H1 (cell line): ENCODE measurements around the gene LHPP. TPM values are rescaled to one million over a fixed set of nuclear protein-coding genes. Genes with fewer than 3 reads are reported as not detected.

Source experiments
- CTCF ChIA-PET: fragments of 300-600 bp; sonication (Branson Sonifier 250); formaldehyde crosslinking; loops from one replicate; lab custom pipeline; 2021; ENCODE audit not compliant: partially characterized antibody; lab: Charles Lee
- POLR2A ChIA-PET: fragments of 300-600 bp; sonication (Branson Sonifier 250); formaldehyde crosslinking; loops from one replicate; lab custom pipeline; 2021; ENCODE audit warnings: inconsistent platforms; ENCODE audit not compliant: partially characterized antibody; lab: Charles Lee
- DNase-seq, 2 experiments: peaks; one replicate each; pipeline versions ENCODE4 v3.0.0 to v3.0.0-alpha.2; 2010 to 2022; ENCODE audit warnings: low spot score in 2 of 2, low read depth in 1 of 2, mixed read lengths in 1 of 2
- FAIRE-seq: peaks from 2 replicates; lab custom pipeline; 2011; peaks lifted over from hg19 to GRCh38; lab: Jason Lieb, UNC
- H2AFZ ChIP-seq: 2 replicates; pipeline ENCODE4 v1.8.1; 2012; ENCODE audit warnings: low read length, inconsistent platforms
- H2AK5ac ChIP-seq: 2 replicates; pipeline ENCODE4 v1.6.1; 2013; ENCODE audit warnings: low read depth, low read length
- H2BK120ac ChIP-seq: replicated peaks from 2 replicates; pipeline ENCODE3; 2013; ENCODE audit warnings: low read depth, low read length, inconsistent platforms
- H2BK12ac ChIP-seq: 2 replicates; pipeline ENCODE4 v1.6.1; 2013; ENCODE audit warnings: low read depth, low read length
- H2BK15ac ChIP-seq: 2 replicates; pipeline ENCODE4 v1.6.1; 2013; ENCODE audit warnings: low read length
- H2BK20ac ChIP-seq: 2 replicates; pipeline ENCODE4 v1.6.1; 2013; ENCODE audit warnings: low read length
- H2BK5ac ChIP-seq: 2 replicates; pipeline ENCODE4 v1.6.1; 2013; ENCODE audit warnings: low read depth, low read length
- H3K14ac ChIP-seq: 2 replicates; pipeline ENCODE4 v1.6.1; 2013; ENCODE audit warnings: inconsistent platforms; ENCODE audit not compliant: insufficient read length
- H3K18ac ChIP-seq: 2 replicates; pipeline ENCODE4 v1.6.1; 2013; ENCODE audit warnings: low read length; ENCODE audit errors: extremely low read depth
- H3K23ac ChIP-seq: 2 replicates; pipeline ENCODE4 v1.6.1; 2013; ENCODE audit warnings: inconsistent platforms; ENCODE audit not compliant: insufficient read length
- H3K23me2 ChIP-seq: 2 replicates; pipeline ENCODE4 v1.6.1; 2013; ENCODE audit warnings: low read depth, low read length
- H3K27ac ChIP-seq: 2 replicates; pipeline ENCODE4 v1.6.1; 2011; ENCODE audit warnings: low read depth, low read length, inconsistent platforms
- H3K27me3 ChIP-seq, 4 experiments: replicated peaks in 1 of 4; 1 replicate in 1 of 4; 2 replicates in 3 of 4; pipeline versions ENCODE4 v1.6.1 to v1.8.1; 2011 to 2013; ENCODE audit warnings: low read length in 3 of 4, mild to moderate bottlenecking in 3 of 4, inconsistent platforms in 2 of 4, mixed read lengths in 2 of 4, moderate library complexity in 1 of 4; ENCODE audit not compliant: control insufficient read depth in 3 of 4, insufficient read depth in 3 of 4; ENCODE audit errors: extremely low read depth in 1 of 4
- H3K36me3 ChIP-seq, 4 experiments: 2 replicates each; pipeline versions ENCODE4 v1.6.1 to v1.8.1; 2011 to 2013; ENCODE audit warnings: mild to moderate bottlenecking in 4 of 4, low read length in 3 of 4, moderate library complexity in 2 of 4, control low read depth in 1 of 4, inconsistent platforms in 1 of 4; ENCODE audit not compliant: insufficient read depth in 4 of 4, control insufficient read depth in 2 of 4
- H3K4ac ChIP-seq: replicated peaks from 2 replicates; pipeline ENCODE3; 2013; ENCODE audit warnings: low read length, low read depth, mixed read lengths, inconsistent platforms; ENCODE audit not compliant: insufficient read length
- H3K4me1 ChIP-seq, 4 experiments: replicated peaks in 1 of 4; 1 replicate in 1 of 4; 2 replicates in 3 of 4; pipeline versions ENCODE4 v1.6.1 to v1.8.1; 2011 to 2013; ENCODE audit warnings: low read length in 3 of 4, inconsistent platforms in 2 of 4, mixed read lengths in 1 of 4; ENCODE audit not compliant: insufficient read depth in 4 of 4, control insufficient read depth in 3 of 4
- H3K4me2 ChIP-seq, 2 experiments: 2 replicates each; pipeline versions ENCODE4 v1.6.1 to v1.8.1; 2011 to 2013; ENCODE audit warnings: low read depth in 2 of 2, low read length in 2 of 2, control low read depth in 1 of 2, inconsistent platforms in 1 of 2, mild to moderate bottlenecking in 1 of 2; ENCODE audit not compliant: insufficient read depth in 1 of 2
- H3K4me3 ChIP-seq, 4 experiments: fragments of 200-600, 300-600 bp in 1 of 4; sonication (generic), shearing (Covaris generic), sonication (Bioruptor Twin) in 1 of 4; 2 replicates each; pipeline versions ENCODE4 v1.5.1 to v1.8.1; 2011 to 2016; ENCODE audit warnings: low read length in 4 of 4, low read depth in 3 of 4, control low read depth in 2 of 4, inconsistent platforms in 2 of 4, mild to moderate bottlenecking in 2 of 4, mixed read lengths in 1 of 4, moderate library complexity in 1 of 4; ENCODE audit not compliant: insufficient read depth in 2 of 4; ENCODE audit errors: extremely low read depth in 1 of 4
- H3K56ac ChIP-seq: replicated peaks from 2 replicates; pipeline ENCODE3; 2013; ENCODE audit warnings: low read depth, mild to moderate bottlenecking, mixed read lengths, low read length, inconsistent platforms; ENCODE audit not compliant: insufficient read length
- H3K79me1 ChIP-seq: 2 replicates; pipeline ENCODE4 v1.6.1; 2013; ENCODE audit warnings: low read depth, low read length, control low read depth
- H3K79me2 ChIP-seq, 2 experiments: 2 replicates each; pipeline versions ENCODE4 v1.6.1 to v1.8.1; 2012 to 2013; ENCODE audit warnings: low read length in 2 of 2, mild to moderate bottlenecking in 2 of 2, inconsistent platforms in 1 of 2; ENCODE audit not compliant: insufficient read depth in 2 of 2, control insufficient read depth in 1 of 2
- H3K9ac ChIP-seq, 4 experiments: replicated peaks in 1 of 4; 1 replicate in 1 of 4; 2 replicates in 3 of 4; pipeline versions ENCODE4 v1.6.1 to v1.8.1; 2011 to 2013; ENCODE audit warnings: low read depth in 3 of 4, low read length in 3 of 4, control low read depth in 2 of 4, mild to moderate bottlenecking in 2 of 4, moderate library complexity in 2 of 4, inconsistent platforms in 1 of 4; ENCODE audit errors: extremely low read depth in 1 of 4
- H3K9me3 ChIP-seq, 2 experiments: 2 replicates each; pipeline versions ENCODE4 v1.6.1 to v1.8.1; 2012 to 2013; ENCODE audit warnings: mild to moderate bottlenecking in 2 of 2, moderate library complexity in 2 of 2, control low read depth in 1 of 2, inconsistent platforms in 1 of 2, low read depth in 1 of 2, low read length in 1 of 2, mixed read lengths in 1 of 2; ENCODE audit not compliant: insufficient read depth in 2 of 2
- H4K20me1 ChIP-seq, 2 experiments: replicated peaks in 1 of 2; 2 replicates each; pipeline versions ENCODE3 to v1.8.1; 2011 to 2013; ENCODE audit warnings: inconsistent platforms in 2 of 2, low read length in 2 of 2, mild to moderate bottlenecking in 1 of 2; ENCODE audit not compliant: insufficient read depth in 2 of 2, control insufficient read depth in 1 of 2
- H4K5ac ChIP-seq: 2 replicates; pipeline ENCODE4 v1.6.1; 2013; ENCODE audit warnings: low read length, low read depth, mixed read lengths, inconsistent platforms; ENCODE audit not compliant: insufficient read length
- H4K8ac ChIP-seq: 2 replicates; pipeline ENCODE4 v1.8.0; 2013; ENCODE audit warnings: mild to moderate bottlenecking, moderate library complexity, low read length, inconsistent platforms; ENCODE audit not compliant: insufficient read depth; ENCODE audit errors: extremely low read depth
- H4K91ac ChIP-seq: replicated peaks from 2 replicates; pipeline ENCODE3; 2013; ENCODE audit warnings: low read length, mixed read lengths, inconsistent platforms; ENCODE audit not compliant: insufficient read length
- BCL11A ChIP-seq, 2 experiments: IDR thresholded peaks; one replicate each; pipeline ENCODE4 v1.6.1; 2011; ENCODE audit warnings: low read depth in 2 of 2, low read length in 2 of 2, mild to moderate bottlenecking in 2 of 2
- BRCA1 ChIP-seq: IDR thresholded peaks from 2 replicates; pipeline ENCODE4 v1.6.1; 2012; ENCODE audit warnings: low read depth, low read length, improper control_type of control experiment
- CEBPB ChIP-seq: IDR thresholded peaks from 2 replicates; pipeline ENCODE4 v1.6.1; 2012; ENCODE audit warnings: low read depth, low read length
- KDM5A ChIP-seq: fragments of 200-600 bp; IDR thresholded peaks from 2 replicates; pipeline ENCODE4 v1.7.1; 2012; ENCODE audit warnings: mild to moderate bottlenecking, low read length, inconsistent platforms, mixed read lengths
- MAFK ChIP-seq: IDR thresholded peaks from 2 replicates; pipeline ENCODE4 v1.6.1; 2012; ENCODE audit warnings: low read depth, mild to moderate bottlenecking, improper control_type of control experiment, low read length
- POU5F1 ChIP-seq: IDR thresholded peaks from 2 replicates; pipeline ENCODE4 v1.6.1; 2011; ENCODE audit warnings: low read depth, mild to moderate bottlenecking, low read length, moderate library complexity
- RAD21 ChIP-seq, 2 experiments: IDR thresholded peaks in 1 of 2; conservative IDR thresholded peaks in 1 of 2; 2 replicates each; pipeline ENCODE4 v1.6.1; 2011; ENCODE audit warnings: low read depth in 2 of 2, low read length in 2 of 2, improper control_type of control experiment in 1 of 2, inconsistent platforms in 1 of 2, mild to moderate bottlenecking in 1 of 2, moderate library complexity in 1 of 2
- SP2 ChIP-seq: IDR thresholded peaks from 2 replicates; pipeline ENCODE4 v1.6.1; 2012; ENCODE audit warnings: mild to moderate bottlenecking, low read length, inconsistent platforms
- TCF12 ChIP-seq: IDR thresholded peaks from 2 replicates; pipeline ENCODE4 v1.6.1; 2011; ENCODE audit warnings: low read depth, mild to moderate bottlenecking, low read length
- ZNF274 ChIP-seq: IDR thresholded peaks from 2 replicates; pipeline ENCODE4 v1.7.0; 2012; ENCODE audit warnings: low read length, borderline replicate concordance; ENCODE audit errors: extremely low read depth
- WGBS, 2 experiments: shearing (Covaris generic) in 1 of 2; methylation state at CpG; one replicate each; pipeline versions ENCODE4 v1.1.6 to v1.1.7; 2013 to 2015; ENCODE audit warnings: low lambda C conversion rate in 2 of 2, mixed read lengths in 2 of 2, inconsistent platforms in 1 of 2, low coverage in 1 of 2, missing lambda C conversion rate in 1 of 2; ENCODE audit not compliant: insufficient replicate concordance in 2 of 2, insufficient coverage in 1 of 2, insufficient read length in 1 of 2; ENCODE audit errors: extremely low coverage in 1 of 2, missing lambda C conversion rate in 1 of 2; 5-methylcytosine and 5-hydroxymethylcytosine counted together
- polyA plus RNA-seq, 7 experiments: library from polyadenylated mRNA; depleted of rRNA in 3 of 7; stranded (reverse) in 5 of 7; unstranded in 2 of 7; fragments of >200 nt in 5 of 7; fragments of 200-250 nt in 2 of 7; gene quantifications; 1 replicate in 5 of 7; 2 replicates in 1 of 7; 4 replicates in 1 of 7; pipeline versions ENCODE4 v1.2.1 to v1.2.3, GENCODE V29; 2011 to 2013; ENCODE audit warnings: missing spikeins in 2 of 7, mixed read lengths in 2 of 7
- total RNA-seq: library from RNA; stranded (reverse); fragmentation: NEBNext Ultra II Directional; extraction: Animal tissue kit (Norgen Biotek cat#: 25700); gene quantifications from 2 replicates; pipeline ENCODE4 v1.2.1, GENCODE V29; 2021
- TF ChIP-seq, protein P1 (sequence below): IDR thresholded peaks from 2 replicates; pipeline ENCODE4 v1.6.1; 2011; ENCODE audit warnings: low read depth, mild to moderate bottlenecking, low read length; ENCODE audit not compliant: insufficient read depth
- TF ChIP-seq, protein P2 (sequence below), 3 experiments: IDR thresholded peaks; 1 replicate in 2 of 3; 2 replicates in 1 of 3; pipeline versions ENCODE4 v1.5.1 to v1.6.1; 2011; ENCODE audit warnings: low read length in 3 of 3, mild to moderate bottlenecking in 3 of 3, inconsistent platforms in 2 of 3, low read depth in 1 of 3, moderate library complexity in 1 of 3; ENCODE audit not compliant: insufficient read depth in 1 of 3; ENCODE audit errors: control extremely low read depth in 1 of 3

Gene LHPP
- total and polyA plus RNA-seq, 2 of the 8 experiments (the other 6 are each of a cell fraction or from before 2014, with no cell fraction given): 26.0 to 45.0 TPM

GRCh38 chr10:124543971-124544370 is 82.3 kb downstream of the LHPP start:
- Histone ChIP-seq H2BK20ac (no peak overlapping the region), H3K79me2 (no peaks in the 10 kb centered on the region), H4K91ac (no peak overlapping the region), H2BK120ac (no peak overlapping the region), H3K36me3 (no peaks in the 10 kb centered on the region), H3K23me2 (no peaks in the 10 kb centered on the region), H4K5ac (no peak overlapping the region), H3K14ac (no peak overlapping the region), H3K4ac (no peak overlapping the region), H3K79me1 (no peaks in the 10 kb centered on the region), H2AK5ac (no peak overlapping the region), H3K4me2 (no peak overlapping the region), H4K8ac (no peak overlapping the region), H4K20me1 (no peaks in the 10 kb centered on the region), H2AFZ (no peak overlapping the region), H3K27ac (no peak overlapping the region), H2BK12ac (no peak overlapping the region), H3K9me3 (no peaks in the 10 kb centered on the region), H3K23ac (no peak overlapping the region), H3K18ac (no peak overlapping the region), H3K4me1 (peaks cover 0 to 5% (median 0%) of the 10 kb centered on the region in 4 experiments; a peak in 3 of 7 replicates), H3K9ac (no peak overlapping the region), H3K4me3 (no peak overlapping the region), H3K56ac (no peak overlapping the region), H2BK15ac (no peak overlapping the region), H2BK5ac (no peak overlapping the region), H3K27me3 (no peaks in the 10 kb centered on the region)
- ChIA-PET POLR2A (no interaction called here), CTCF (interaction anchor here (0.9 to 38.0 kb wide), 3 partner anchors 6 to 199 kb away, joined by 3 to 681 read pairs (median 681); no protein-coding TSS in a partner anchor)
- FAIRE-seq (no peak), DNase-seq (no peak)
- WGBS, 2 experiments: 91% methylated on average over 12 of the region's 12 CpGs; no CpG with 5 or more reads in 1 of the 2 experiments
- no peak for TF ChIP-seq POU5F1
- TF ChIP-seq KDM5A: no peak
- TF ChIP-seq RAD21 (IDR thresholded peaks at IDR 0.05 in 1 of 2, conservative IDR thresholded peaks at IDR 0.05 in 1 of 2; ENCODE audit: low read depth in 2 of 2, low read length in 2 of 2): no peak
- TF ChIP-seq, protein P1, sequence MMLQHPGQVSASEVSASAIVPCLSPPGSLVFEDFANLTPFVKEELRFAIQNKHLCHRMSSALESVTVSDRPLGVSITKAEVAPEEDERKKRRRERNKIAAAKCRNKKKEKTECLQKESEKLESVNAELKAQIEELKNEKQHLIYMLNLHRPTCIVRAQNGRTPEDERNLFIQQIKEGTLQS: no peak
- TF ChIP-seq MAFK: no peak
- TF ChIP-seq, protein P2, sequence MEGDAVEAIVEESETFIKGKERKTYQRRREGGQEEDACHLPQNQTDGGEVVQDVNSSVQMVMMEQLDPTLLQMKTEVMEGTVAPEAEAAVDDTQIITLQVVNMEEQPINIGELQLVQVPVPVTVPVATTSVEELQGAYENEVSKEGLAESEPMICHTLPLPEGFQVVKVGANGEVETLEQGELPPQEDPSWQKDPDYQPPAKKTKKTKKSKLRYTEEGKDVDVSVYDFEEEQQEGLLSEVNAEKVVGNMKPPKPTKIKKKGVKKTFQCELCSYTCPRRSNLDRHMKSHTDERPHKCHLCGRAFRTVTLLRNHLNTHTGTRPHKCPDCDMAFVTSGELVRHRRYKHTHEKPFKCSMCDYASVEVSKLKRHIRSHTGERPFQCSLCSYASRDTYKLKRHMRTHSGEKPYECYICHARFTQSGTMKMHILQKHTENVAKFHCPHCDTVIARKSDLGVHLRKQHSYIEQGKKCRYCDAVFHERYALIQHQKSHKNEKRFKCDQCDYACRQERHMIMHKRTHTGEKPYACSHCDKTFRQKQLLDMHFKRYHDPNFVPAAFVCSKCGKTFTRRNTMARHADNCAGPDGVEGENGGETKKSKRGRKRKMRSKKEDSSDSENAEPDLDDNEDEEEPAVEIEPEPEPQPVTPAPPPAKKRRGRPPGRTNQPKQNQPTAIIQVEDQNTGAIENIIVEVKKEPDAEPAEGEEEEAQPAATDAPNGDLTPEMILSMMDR (IDR thresholded peaks at IDR 0.05; ENCODE audit: control extremely low read depth in 1 of 3, insufficient read depth in 1 of 3, low read depth in 1 of 3, low read length in 3 of 3): no peak
- TF ChIP-seq ZNF274: no peak
- TF ChIP-seq TCF12: no peak
- TF ChIP-seq BCL11A (IDR thresholded peaks at IDR 0.05; ENCODE audit: low read depth in 2 of 2, low read length in 2 of 2): no peak
- no peak for TF ChIP-seq BRCA1
- no peak for TF ChIP-seq SP2
- TF ChIP-seq CEBPB: no peak
